ENCODE data around the gene KEL. TPM values are rescaled to one million over a fixed set of nuclear protein-coding genes. Genes with fewer than 3 reads are reported as not detected.

KEL gene
- total RNA-seq, 2 donors from 2014 or later, result not detected

GRCh38 chr7:142935941-142936565 is 26.1 kb downstream of the KEL start:
- no peaks in the 10 kb centered on the region for H3K27me3 ChIP-seq (replicated peaks; ENCODE audit: insufficient read depth)
- no peak overlapping the region for H3K27ac ChIP-seq
- H3K9me3 ChIP-seq, result no peaks in the 10 kb centered on the region
- H3K36me3 ChIP-seq, result no peaks in the 10 kb centered on the region
- no peaks in the 10 kb centered on the region for H3K4me1 ChIP-seq (ENCODE audit: control insufficient read depth in 1 of 2, low read depth in 2 of 2)
- DNase-seq (ENCODE audit: low spot score) (no peak), ATAC-seq (ENCODE audit: insufficient number of reproducible peaks, low FRiP score, low read depth) (no peak)
- no peak overlapping the region for H3K4me3 ChIP-seq
- TF ChIP-seq CTCF (IDR thresholded peaks at IDR 0.05), result no peak

GRCh38 chr7:142934056-142934455 is 28.1 kb downstream of the KEL start:
- no peak for TF ChIP-seq CTCF (IDR thresholded peaks at IDR 0.05)
- Histone ChIP-seq H3K27me3 (replicated peaks; ENCODE audit: insufficient read depth) (no peaks in the 10 kb centered on the region), H3K4me1 (ENCODE audit: control insufficient read depth in 1 of 2, low read depth in 2 of 2) (no peaks in the 10 kb centered on the region), H3K4me3 (no peak overlapping the region), H3K36me3 (no peaks in the 10 kb centered on the region), H3K27ac (no peak overlapping the region), H3K9me3 (no peaks in the 10 kb centered on the region)
- ATAC-seq (ENCODE audit: insufficient number of reproducible peaks, low FRiP score, low read depth), result no peak
- DNase-seq (ENCODE audit: low spot score), result no peak

- ATAC-seq (ENCODE audit: insufficient number of reproducible peaks, low FRiP score, low read depth) (no peak), DNase-seq (ENCODE audit: low spot score) (no peak)
- no peaks in the 10 kb centered on the region for H3K27me3 ChIP-seq (replicated peaks; ENCODE audit: insufficient read depth)
- H3K4me1 ChIP-seq (ENCODE audit: control insufficient read depth in 1 of 2, low read depth in 2 of 2), result no peaks in the 10 kb centered on the region
- TF ChIP-seq CTCF (IDR thresholded peaks at IDR 0.05), result no peak
- no peak within 1 kb of the TSS for H3K27ac ChIP-seq
- H3K4me3 ChIP-seq, result no peak within 1 kb of the TSS
- no peaks in the 10 kb centered on the region for H3K36me3 ChIP-seq
- no peaks in the 10 kb centered on the region for H3K9me3 ChIP-seq
Measured at GRCh38 chr7:142933624-142934023, 28.5 kb downstream of the KEL start, which contains the start of gene TRPV5. Gene TRPV5 (minus strand): TSS chr7:142933746. CDS start chr7:142933459, 287 bp downstream.

- Histone ChIP-seq H3K4me3 (no peak overlapping the region), H3K27me3 (replicated peaks; ENCODE audit: insufficient read depth) (no peaks in the 10 kb centered on the region), H3K27ac (no peak overlapping the region), H3K9me3 (no peaks in the 10 kb centered on the region), H3K4me1 (ENCODE audit: control insufficient read depth in 1 of 2, low read depth in 2 of 2) (no peaks in the 10 kb centered on the region), H3K36me3 (no peaks in the 10 kb centered on the region)
- ATAC-seq (ENCODE audit: insufficient number of reproducible peaks, low FRiP score, low read depth) (no peak), DNase-seq (ENCODE audit: low spot score) (no peak)
- TF ChIP-seq CTCF (IDR thresholded peaks at IDR 0.05), result no peak
Measured at GRCh38 chr7:142933092-142933475, 29.1 kb downstream of the KEL start.

GRCh38 chr7:142932386-142933091 is 29.6 kb downstream of the KEL start:
- no peak for ATAC-seq (ENCODE audit: insufficient number of reproducible peaks, low FRiP score, low read depth)
- Histone ChIP-seq H3K36me3 (no peaks in the 10 kb centered on the region), H3K27ac (no peak overlapping the region), H3K4me1 (ENCODE audit: control insufficient read depth in 1 of 2, low read depth in 2 of 2) (no peaks in the 10 kb centered on the region), H3K27me3 (replicated peaks; ENCODE audit: insufficient read depth) (no peaks in the 10 kb centered on the region), H3K4me3 (no peak overlapping the region), H3K9me3 (no peaks in the 10 kb centered on the region)
- DNase-seq (ENCODE audit: low spot score), result no peak
- no peak for TF ChIP-seq CTCF (IDR thresholded peaks at IDR 0.05)
